CD14-positive monocyte (primary cell): ENCODE data around the gene ZNF688. TPM values are rescaled to one million over a fixed set of nuclear protein-coding genes. Genes with fewer than 3 reads are reported as not detected.

ENCODE experiments used
- DNase-seq, 3 donors: peaks; one replicate each; pipeline ENCODE4 v3.0.0-alpha.2; 2011 to 2022
- H2AFZ ChIP-seq: 2 replicates; pipeline ENCODE4 v1.6.0; 2012; ENCODE audit warnings: mild to moderate bottlenecking, low read depth, low read length, inconsistent platforms; ENCODE audit not compliant: insufficient read depth, poor library complexity, severe bottlenecking
- H3K27ac ChIP-seq, 2 donors: 1 replicate in 1 of 2; 2 replicates in 1 of 2; pipeline ENCODE4 v1.5.1; 2012 to 2013; ENCODE audit warnings: low read length in 2 of 2, control low read depth in 1 of 2, inconsistent platforms in 1 of 2, low read depth in 1 of 2, mild to moderate bottlenecking in 1 of 2
- H3K27me3 ChIP-seq, 2 donors: one replicate each; pipeline versions ENCODE4 v1.6.0 to v1.6.1; 2011 to 2013; ENCODE audit warnings: low read length in 2 of 2; ENCODE audit not compliant: control insufficient read depth in 2 of 2, insufficient read depth in 2 of 2
- H3K36me3 ChIP-seq, 2 donors: replicated peaks in 1 of 2; 1 replicate in 1 of 2; 2 replicates in 1 of 2; pipeline versions ENCODE4 v1.5.1 to v1.6.1; 2012 to 2013; ENCODE audit warnings: low read length in 2 of 2, control low read depth in 1 of 2, inconsistent platforms in 1 of 2, mild to moderate bottlenecking in 1 of 2; ENCODE audit not compliant: insufficient read depth in 2 of 2, control insufficient read depth in 1 of 2
- H3K4me1 ChIP-seq, 2 donors: 1 replicate in 1 of 2; 2 replicates in 1 of 2; pipeline versions ENCODE4 v1.5.1 to v1.6.1; 2012 to 2013; ENCODE audit warnings: low read length in 2 of 2, control low read depth in 1 of 2, inconsistent platforms in 1 of 2, mild to moderate bottlenecking in 1 of 2, moderate library complexity in 1 of 2; ENCODE audit not compliant: insufficient read depth in 2 of 2, control insufficient read depth in 1 of 2
- H3K4me2 ChIP-seq: replicated peaks from 2 replicates; pipeline ENCODE3; 2012; ENCODE audit warnings: low read length, moderate library complexity, mild to moderate bottlenecking; ENCODE audit not compliant: poor library complexity, severe bottlenecking; ENCODE audit errors: extremely low read depth
- H3K4me3 ChIP-seq, 3 experiments: fragments of 200-600 bp in 1 of 3; sonication (generic) in 1 of 3; replicated peaks in 1 of 3; 1 replicate in 2 of 3; 2 replicates in 1 of 3; pipeline ENCODE4 v1.5.1; 2011 to 2013; ENCODE audit warnings: low read length in 3 of 3, mild to moderate bottlenecking in 3 of 3, control low read depth in 2 of 3, low read depth in 2 of 3, inconsistent platforms in 1 of 3, moderate library complexity in 1 of 3
- H3K79me2 ChIP-seq: 2 replicates; pipeline ENCODE4 v1.6.0; 2012; ENCODE audit warnings: mild to moderate bottlenecking, control low read depth, inconsistent platforms, low read length, moderate library complexity; ENCODE audit not compliant: insufficient read depth
- H3K9ac ChIP-seq: 2 replicates; pipeline ENCODE4 v1.6.0; 2017; ENCODE audit warnings: low read length, mild to moderate bottlenecking; ENCODE audit not compliant: insufficient read depth, poor library complexity, severe bottlenecking
- H3K9me3 ChIP-seq, 2 donors: replicated peaks in 1 of 2; 1 replicate in 1 of 2; 2 replicates in 1 of 2; pipeline versions ENCODE4 v1.5.1 to v1.6.1; 2012 to 2013; ENCODE audit warnings: low read length in 2 of 2, control low read depth in 1 of 2; ENCODE audit not compliant: control insufficient read depth in 1 of 2, insufficient read depth in 1 of 2
- H4K20me1 ChIP-seq: 2 replicates; pipeline ENCODE4 v1.6.0; 2012; ENCODE audit warnings: mild to moderate bottlenecking, low read length, control low read depth, moderate library complexity; ENCODE audit not compliant: insufficient read depth
- H3K27ac Mint-ChIP-seq, 7 donors: one replicate each; pipeline ENCODE4 v1.8.0; 2020; ENCODE audit warnings: mild to moderate bottlenecking in 7 of 7, mixed read lengths in 7 of 7, moderate library complexity in 6 of 7, inconsistent platforms in 2 of 7
- H3K27me3 Mint-ChIP-seq, 3 donors: one replicate each; pipeline ENCODE4 v1.8.0; 2021 to 2022; ENCODE audit warnings: low read depth in 3 of 3, mild to moderate bottlenecking in 3 of 3, mixed read lengths in 3 of 3, moderate library complexity in 3 of 3, inconsistent platforms in 1 of 3
- H3K36me3 Mint-ChIP-seq, 2 donors: one replicate each; pipeline ENCODE4 v1.8.0; 2020; ENCODE audit warnings: mixed read lengths in 2 of 2, inconsistent platforms in 1 of 2, mild to moderate bottlenecking in 1 of 2
- H3K4me1 Mint-ChIP-seq: one replicate; pipeline ENCODE4 v1.8.0; 2020; ENCODE audit warnings: mild to moderate bottlenecking, mixed read lengths
- H3K4me3 Mint-ChIP-seq, 2 donors: one replicate each; pipeline ENCODE4 v1.8.0; 2020; ENCODE audit warnings: mild to moderate bottlenecking in 2 of 2, mixed read lengths in 2 of 2, moderate library complexity in 1 of 2
- H3K9me3 Mint-ChIP-seq, 7 donors: one replicate each; pipeline ENCODE4 v1.8.0; 2020 to 2022; ENCODE audit warnings: mixed read lengths in 7 of 7, mild to moderate bottlenecking in 6 of 7, moderate library complexity in 6 of 7, inconsistent platforms in 2 of 7
- CTCF ChIP-seq: fragments of 200-600 bp; IDR thresholded peaks from one replicate; pipeline ENCODE4 v1.8.0; 2022; ENCODE audit warnings: antibody characterized with exemption, mild to moderate bottlenecking
- WGBS: methylation state at CpG from one replicate; pipeline ENCODE4 v1.1.5; 2013; ENCODE audit warnings: missing lambda C conversion rate; ENCODE audit not compliant: insufficient coverage; 5-methylcytosine and 5-hydroxymethylcytosine counted together
- intact Hi-C, 2 donors: fragments of 100-400 bp; cut with micrococcal nuclease; formaldehyde crosslinking; loops; one replicate each; pipeline versions ENCODE4 v1.15.0 to v1.15.1; 2023
- polyA plus RNA-seq, 3 donors: library from polyadenylated mRNA; depleted of rRNA in 1 of 3; unstranded in 2 of 3; stranded (reverse) in 1 of 3; fragments of 300-500 nt in 2 of 3; fragments of >200 nt in 1 of 3; fragmentation: Illumina TruSeq in 2 of 3; gene quantifications; 1 replicate in 2 of 3; 2 replicates in 1 of 3; pipeline ENCODE4 v1.2.3, GENCODE V29; 2012 to 2021

The ZNF688 gene
- polyA plus RNA-seq, 3 donors, result 10.3 to 24.1 (median 18.9) TPM

GRCh38 chr16:30565526-30565925 is 6.0 kb downstream of the ZNF688 start:
- intact Hi-C loops, result no loop called here
- H3K4me3 ChIP-seq, result no peak overlapping the region
- H3K27me3 Mint-ChIP-seq, result peaks cover 3 to 6% (median 5%) of the 10 kb centered on the region in 3 donors
- WGBS, result 75% methylated on average over 3 of the region's 7 CpGs
- H3K9me3 Mint-ChIP-seq, result no peaks in the 10 kb centered on the region
- peak overlapping the region in 2 of 7 donors; percentile 55 to 76 for H3K27ac Mint-ChIP-seq
- no peak overlapping the region for H2AFZ ChIP-seq
- no peak overlapping the region for H3K4me2 ChIP-seq
- DNase-seq, result no peak
- TF ChIP-seq CTCF, result no peak
- peaks cover 43% of the 10 kb centered on the region for H3K4me1 Mint-ChIP-seq
- H3K27ac ChIP-seq, result no peak overlapping the region
- no peaks in the 10 kb centered on the region for H3K9me3 ChIP-seq
- H3K4me1 ChIP-seq, result peaks cover 46 to 54% of the 10 kb centered on the region in 2 donors
- no peak overlapping the region for H3K9ac ChIP-seq
- H3K4me3 Mint-ChIP-seq, result no peak overlapping the region
- no peaks in the 10 kb centered on the region for H3K27me3 ChIP-seq
- no peaks in the 10 kb centered on the region for H3K79me2 ChIP-seq
- H3K36me3 Mint-ChIP-seq, result no peaks in the 10 kb centered on the region
- H4K20me1 ChIP-seq, result no peaks in the 10 kb centered on the region
- H3K36me3 ChIP-seq, result no peaks in the 10 kb centered on the region

GRCh38 chr16:30562021-30562420 is 9.5 kb downstream of the ZNF688 start:
- Mint-ChIP-seq H3K36me3 (no peaks in the 10 kb centered on the region), H3K27me3 (peaks cover 3 to 6% (median 5%) of the 10 kb centered on the region in 3 donors), H3K9me3 (no peaks in the 10 kb centered on the region), H3K4me1 (peaks cover 44% of the 10 kb centered on the region), H3K27ac (peak overlapping the region; percentile 91 to 96 (median 95)), H3K4me3 (peak overlapping the region; percentile 94 to 97)
- Histone ChIP-seq H3K9ac (peak overlapping the region; percentile 79), H3K79me2 (peaks cover 10% of the 10 kb centered on the region), H3K4me2 (peak overlapping the region; percentile 84), H3K4me1 (peaks cover 42 to 49% of the 10 kb centered on the region in 2 donors), H2AFZ (peak overlapping the region; percentile 94), H3K4me3 (peak overlapping the region; percentile 43 to 82 (median 58)), H4K20me1 (no peaks in the 10 kb centered on the region), H3K27me3 (no peaks in the 10 kb centered on the region), H3K9me3 (no peaks in the 10 kb centered on the region), H3K27ac (peak overlapping the region; percentile 71 to 85), H3K36me3 (no peaks in the 10 kb centered on the region)
- 94% methylated on average over 5 of the region's 14 CpGs for WGBS
- intact Hi-C loops, result no loop called here
- no peak for TF ChIP-seq CTCF
- DNase-seq, result no peak
